ENCODE results near the gene SEPTIN10. TPM values are rescaled to one million over a fixed set of nuclear protein-coding genes. Genes with fewer than 3 reads are reported as not detected.

Gene SEPTIN10
- polyA plus RNA-seq, 1 donor from 2014 or later, result 0.71 TPM

- peaks cover 0 to 6% (median 0%) of the 10 kb centered on the region in 3 donors for H3K4me1 Mint-ChIP-seq
- peaks cover 2% of the 10 kb centered on the region for H3K36me3 Mint-ChIP-seq
- H3K9me3 Mint-ChIP-seq, result no peaks in the 10 kb centered on the region
- no peak overlapping the region for H3K27ac Mint-ChIP-seq
- no peak overlapping the region for H3K4me3 Mint-ChIP-seq
- H3K27me3 Mint-ChIP-seq, result peaks cover 5% of the 10 kb centered on the region
Observed at GRCh38 chr2:109516445-109517117, 97.2 kb downstream of the SEPTIN10 start.

GRCh38 chr2:109514857-109515256, 98.9 kb downstream of the SEPTIN10 start:
- Mint-ChIP-seq H3K4me1 (peaks cover 0 to 6% (median 0%) of the 10 kb centered on the region in 3 donors), H3K27ac (no peak overlapping the region), H3K27me3 (peaks cover 6% of the 10 kb centered on the region), H3K9me3 (no peaks in the 10 kb centered on the region), H3K4me3 (no peak overlapping the region), H3K36me3 (peaks cover 2% of the 10 kb centered on the region)

GRCh38 chr2:109513749-109514588, 99.8 kb downstream of the SEPTIN10 start:
- peaks cover 2% of the 10 kb centered on the region for H3K36me3 Mint-ChIP-seq
- H3K27me3 Mint-ChIP-seq, result peaks cover 6% of the 10 kb centered on the region
- H3K4me3 Mint-ChIP-seq, result no peak overlapping the region
- H3K27ac Mint-ChIP-seq, result no peak overlapping the region
- H3K9me3 Mint-ChIP-seq, result no peaks in the 10 kb centered on the region
- peaks cover 0 to 6% (median 0%) of the 10 kb centered on the region in 3 donors for H3K4me1 Mint-ChIP-seq

- Mint-ChIP-seq H3K27me3 (peaks cover 6% of the 10 kb centered on the region), H3K36me3 (peaks cover 2% of the 10 kb centered on the region), H3K4me1 (peaks cover 0 to 6% (median 0%) of the 10 kb centered on the region in 3 donors), H3K27ac (no peak overlapping the region), H3K4me3 (peak overlapping the region in 1 of 4 donors; percentile 1), H3K9me3 (no peaks in the 10 kb centered on the region)
Observed at GRCh38 chr2:109513230-109513629, 100.5 kb downstream of the SEPTIN10 start.

GRCh38 chr2:109512076-109512475, 101.7 kb downstream of the SEPTIN10 start:
- Mint-ChIP-seq H3K4me3 (no peak overlapping the region), H3K9me3 (no peaks in the 10 kb centered on the region), H3K27ac (no peak overlapping the region), H3K27me3 (peaks cover 4% of the 10 kb centered on the region), H3K36me3 (peaks cover 2% of the 10 kb centered on the region), H3K4me1 (peaks cover 0 to 6% (median 0%) of the 10 kb centered on the region in 3 donors)

- H3K27ac Mint-ChIP-seq, result no peak overlapping the region
- H3K36me3 Mint-ChIP-seq, result peaks cover 2% of the 10 kb centered on the region
- no peak overlapping the region for H3K4me3 Mint-ChIP-seq
- peaks cover 4% of the 10 kb centered on the region for H3K27me3 Mint-ChIP-seq
- peaks cover 0 to 6% (median 0%) of the 10 kb centered on the region in 3 donors for H3K4me1 Mint-ChIP-seq
- no peaks in the 10 kb centered on the region for H3K9me3 Mint-ChIP-seq
Observed at GRCh38 chr2:109511168-109511567, 102.6 kb downstream of the SEPTIN10 start.

GRCh38 chr2:109510136-109511028, 103.4 kb downstream of the SEPTIN10 start:
- Mint-ChIP-seq H3K9me3 (no peaks in the 10 kb centered on the region), H3K4me3 (no peak overlapping the region), H3K36me3 (no peaks in the 10 kb centered on the region), H3K4me1 (peaks cover 0 to 6% (median 0%) of the 10 kb centered on the region in 3 donors), H3K27ac (no peak overlapping the region), H3K27me3 (peaks cover 1% of the 10 kb centered on the region)

- no peaks in the 10 kb centered on the region for H3K9me3 Mint-ChIP-seq
- H3K36me3 Mint-ChIP-seq, result no peaks in the 10 kb centered on the region
- peaks cover 0 to 3% (median 0%) of the 10 kb centered on the region in 3 donors for H3K4me1 Mint-ChIP-seq
- H3K27ac Mint-ChIP-seq, result no peak overlapping the region
- H3K4me3 Mint-ChIP-seq, result no peak overlapping the region
- H3K27me3 Mint-ChIP-seq, result peaks cover 4% of the 10 kb centered on the region
Observed at GRCh38 chr2:109508556-109508955, 105.2 kb downstream of the SEPTIN10 start.

GRCh38 chr2:109507828-109508227, 105.9 kb downstream of the SEPTIN10 start:
- peaks cover 4% of the 10 kb centered on the region for H3K27me3 Mint-ChIP-seq
- H3K4me3 Mint-ChIP-seq, result no peak overlapping the region
- H3K9me3 Mint-ChIP-seq, result no peaks in the 10 kb centered on the region
- H3K4me1 Mint-ChIP-seq, result peaks cover 0 to 1% (median 0%) of the 10 kb centered on the region in 3 donors
- H3K27ac Mint-ChIP-seq, result no peak overlapping the region
- H3K36me3 Mint-ChIP-seq, result no peaks in the 10 kb centered on the region

GRCh38 chr2:109507217-109507616, 106.5 kb downstream of the SEPTIN10 start:
- Mint-ChIP-seq H3K27me3 (peaks cover 9% of the 10 kb centered on the region), H3K27ac (no peak overlapping the region), H3K4me3 (no peak overlapping the region), H3K4me1 (peaks cover 0 to 1% (median 0%) of the 10 kb centered on the region in 3 donors), H3K9me3 (no peaks in the 10 kb centered on the region), H3K36me3 (no peaks in the 10 kb centered on the region)

GRCh38 chr2:109503191-109503590, 110.6 kb downstream of the SEPTIN10 start:
- peaks cover 9% of the 10 kb centered on the region for H3K27me3 Mint-ChIP-seq
- H3K9me3 Mint-ChIP-seq, result no peaks in the 10 kb centered on the region
- no peaks in the 10 kb centered on the region for H3K4me1 Mint-ChIP-seq
- no peak overlapping the region for H3K4me3 Mint-ChIP-seq
- H3K36me3 Mint-ChIP-seq, result no peaks in the 10 kb centered on the region
- no peak overlapping the region for H3K27ac Mint-ChIP-seq

GRCh38 chr2:109501461-109501860, 112.3 kb downstream of the SEPTIN10 start:
- Mint-ChIP-seq H3K36me3 (no peaks in the 10 kb centered on the region), H3K27ac (no peak overlapping the region), H3K4me1 (no peaks in the 10 kb centered on the region), H3K9me3 (no peaks in the 10 kb centered on the region), H3K4me3 (no peak overlapping the region), H3K27me3 (peaks cover 9% of the 10 kb centered on the region)

- H3K4me3 Mint-ChIP-seq, result no peak overlapping the region
- H3K9me3 Mint-ChIP-seq, result peaks cover 0 to 2% (median 2%) of the 10 kb centered on the region in 3 donors
- H3K36me3 Mint-ChIP-seq, result no peaks in the 10 kb centered on the region
- peaks cover 11% of the 10 kb centered on the region for H3K27me3 Mint-ChIP-seq
- no peak overlapping the region for H3K27ac Mint-ChIP-seq
- H3K4me1 Mint-ChIP-seq, result no peaks in the 10 kb centered on the region
Observed at GRCh38 chr2:109500910-109501309, 112.9 kb downstream of the SEPTIN10 start.

GRCh38 chr2:109499566-109499965, 114.2 kb downstream of the SEPTIN10 start:
- Mint-ChIP-seq H3K4me1 (no peaks in the 10 kb centered on the region), H3K36me3 (no peaks in the 10 kb centered on the region), H3K27ac (no peak overlapping the region), H3K4me3 (no peak overlapping the region), H3K27me3 (peaks cover 8% of the 10 kb centered on the region), H3K9me3 (peaks cover 0 to 2% (median 2%) of the 10 kb centered on the region in 3 donors)

- Mint-ChIP-seq H3K4me1 (no peaks in the 10 kb centered on the region), H3K9me3 (peaks cover 0 to 2% (median 2%) of the 10 kb centered on the region in 3 donors), H3K36me3 (no peaks in the 10 kb centered on the region), H3K27ac (no peak overlapping the region), H3K4me3 (no peak overlapping the region), H3K27me3 (peaks cover 8% of the 10 kb centered on the region)
Observed at GRCh38 chr2:109498906-109499305, 114.9 kb downstream of the SEPTIN10 start.
